GM18868 (cell line): ENCODE results near the gene CAMKMT.

Experiments used
- ATAC-seq: cut with Tn5 transposase; IDR thresholded peaks from one replicate; pipeline ENCODE4 v1.9.1; 2021; ENCODE audit warnings: mild to moderate bottlenecking, moderate library complexity; ENCODE audit not compliant: unreplicated experiment

CAMKMT gene

GRCh38 chr2:44789446-44789845, 427.7 kb downstream of the CAMKMT start:
- ATAC-seq, result no peak

GRCh38 chr2:44789971-44790721, 428.4 kb downstream of the CAMKMT start:
- no peak for ATAC-seq

GRCh38 chr2:44793322-44793870, 431.6 kb downstream of the CAMKMT start:
- no peak for ATAC-seq

- ATAC-seq, result no peak
Measured at GRCh38 chr2:44796771-44797170, 435.0 kb downstream of the CAMKMT start.

- ATAC-seq, result no peak
Measured at GRCh38 chr2:44798139-44798659, 436.5 kb downstream of the CAMKMT start.

GRCh38 chr2:44799105-44799504, 437.4 kb downstream of the CAMKMT start:
- no peak for ATAC-seq

DNA sequence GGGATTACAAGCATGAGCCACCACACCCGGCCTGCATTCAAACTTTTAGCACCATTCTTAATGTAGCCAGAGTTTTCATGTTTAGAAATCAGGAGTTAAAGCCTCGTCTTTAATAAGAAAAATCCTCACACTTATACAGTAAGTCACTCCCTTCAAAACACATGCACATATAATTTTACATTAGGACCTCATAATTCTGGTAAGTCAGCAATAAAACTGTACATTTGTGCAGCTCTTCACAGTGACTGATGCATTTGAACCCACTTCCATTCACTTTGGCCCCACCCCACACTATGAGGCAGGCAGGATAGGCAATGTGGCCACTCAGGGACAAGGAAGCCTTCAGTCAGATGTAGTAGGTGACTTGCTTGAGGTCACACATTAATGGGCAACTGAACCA, 438.0 kb downstream of the CAMKMT start:
- no peak for ATAC-seq

GRCh38 chr2:44801289-44801840, 439.6 kb downstream of the CAMKMT start:
- no peak for ATAC-seq

GRCh38 chr2:44801841-44802776, 440.4 kb downstream of the CAMKMT start:
- no peak for ATAC-seq

GRCh38 chr2:44802777-44803424, 441.2 kb downstream of the CAMKMT start:
- no peak for ATAC-seq

DNA sequence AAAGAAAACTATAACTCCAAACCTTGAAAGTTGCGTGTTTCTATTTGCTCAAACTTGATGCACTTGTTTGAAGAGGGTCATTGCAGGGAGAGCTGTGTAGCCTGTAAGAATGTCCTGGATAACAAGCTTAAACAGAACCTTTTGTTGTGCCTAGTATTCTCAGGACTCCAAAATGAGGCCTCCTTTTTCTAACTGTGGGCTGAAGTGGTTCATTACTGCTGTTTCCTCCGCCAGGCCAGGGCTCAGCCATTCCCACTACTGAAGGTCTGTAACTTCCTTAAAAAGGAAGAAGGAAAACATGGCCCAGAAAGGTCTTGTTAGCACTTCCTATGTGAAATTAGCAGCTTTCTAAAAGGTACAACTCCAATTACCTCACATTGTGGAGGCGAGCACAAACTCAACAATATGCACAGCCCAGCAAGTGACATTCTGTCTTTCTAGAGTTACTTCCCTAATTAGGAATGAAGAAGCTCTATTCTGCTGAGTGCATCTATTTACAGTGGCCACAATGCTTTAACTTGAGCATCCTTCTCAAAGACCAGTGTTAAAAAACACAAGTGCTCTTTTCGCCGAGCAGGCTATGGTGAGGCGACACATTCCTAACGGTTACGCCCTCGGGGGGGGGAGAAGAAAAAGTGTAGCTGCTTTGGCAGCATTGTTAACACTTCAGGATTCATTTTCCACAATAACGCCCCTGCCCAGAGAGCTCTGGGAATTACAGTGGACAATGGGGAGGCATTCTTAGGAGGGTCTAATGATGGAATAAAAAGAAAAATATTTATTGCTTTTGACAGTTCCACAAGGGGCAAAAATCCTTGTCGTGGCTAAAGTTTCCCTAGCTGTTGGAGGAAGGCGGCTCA, 442.9 kb downstream of the CAMKMT start:
- no peak for ATAC-seq

DNA sequence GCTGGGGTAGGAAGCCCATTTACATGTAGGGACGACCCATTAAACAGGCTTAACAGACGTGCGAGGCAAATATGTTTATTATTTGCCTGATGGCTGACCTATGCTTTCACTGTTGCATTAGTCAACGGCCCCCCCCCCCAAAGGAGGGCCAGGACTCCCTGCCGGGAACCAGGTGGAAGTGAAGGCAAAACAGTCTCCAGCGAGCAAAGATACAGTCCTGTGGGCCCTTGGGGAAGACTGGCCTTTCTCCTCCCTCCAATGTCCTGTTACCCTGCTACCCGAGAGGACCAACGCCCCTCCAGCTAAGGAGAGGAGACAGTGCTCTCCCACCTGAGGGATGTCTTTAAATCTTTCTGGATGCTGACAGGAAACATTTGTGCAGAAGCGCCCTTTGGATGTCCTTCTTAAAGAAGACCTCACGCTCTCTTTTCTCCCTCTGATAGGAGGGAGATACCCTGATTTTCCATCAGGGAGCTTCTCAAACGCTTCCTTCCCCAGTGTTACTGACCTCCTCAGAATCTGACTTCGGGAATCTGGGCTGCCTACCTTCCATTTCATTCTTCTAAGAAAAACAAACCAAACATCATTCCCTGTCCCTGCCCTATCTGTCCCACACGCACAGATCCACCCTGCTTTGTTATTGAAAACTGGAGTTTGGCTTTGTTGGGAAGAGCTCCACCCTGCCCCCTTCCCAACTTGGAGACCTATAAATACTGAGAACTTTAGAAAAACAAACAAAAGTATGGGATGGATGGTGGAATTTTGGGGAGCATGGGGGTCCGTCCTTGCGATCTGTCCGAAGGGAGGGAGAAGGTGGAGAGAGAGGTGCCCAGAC, 443.9 kb downstream of the CAMKMT start:
- ATAC-seq, result no peak

- ATAC-seq, result no peak
Measured at GRCh38 chr2:44807201-44808025, 445.7 kb downstream of the CAMKMT start.

DNA sequence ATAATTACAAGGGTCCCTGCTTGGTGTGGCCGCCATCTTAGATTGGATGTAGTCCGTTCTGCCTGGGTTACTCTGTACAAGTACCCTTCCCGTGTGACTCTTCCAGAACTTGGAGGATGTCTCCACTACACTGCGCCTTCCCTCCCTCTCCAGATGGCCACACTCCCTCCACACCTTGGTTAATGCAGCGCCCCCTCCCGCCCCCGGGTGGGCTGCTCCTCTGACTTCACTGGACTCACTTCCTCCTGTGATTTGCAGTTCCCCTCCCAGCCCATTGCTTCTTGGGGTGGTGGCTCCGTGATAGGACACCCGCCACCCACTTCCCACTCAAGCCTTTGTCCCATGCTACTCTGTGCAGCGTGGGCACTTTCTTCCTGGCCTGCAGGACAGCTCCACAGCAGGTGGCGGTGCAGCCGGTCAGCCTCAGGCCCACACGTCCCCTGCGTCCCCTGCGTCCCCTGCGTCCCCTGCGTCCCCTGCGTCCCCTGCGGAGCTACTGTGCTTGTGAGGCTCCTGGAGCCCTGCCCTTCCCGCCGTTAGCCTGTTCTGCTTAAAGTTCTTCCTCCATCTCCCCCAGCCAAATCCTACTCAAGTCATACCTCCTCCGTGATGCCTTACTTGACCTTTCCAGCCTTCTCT, 449.3 kb downstream of the CAMKMT start:
- ATAC-seq, result no peak

GRCh38 chr2:44813165-44813564, 451.4 kb downstream of the CAMKMT start:
- ATAC-seq, result no peak

DNA sequence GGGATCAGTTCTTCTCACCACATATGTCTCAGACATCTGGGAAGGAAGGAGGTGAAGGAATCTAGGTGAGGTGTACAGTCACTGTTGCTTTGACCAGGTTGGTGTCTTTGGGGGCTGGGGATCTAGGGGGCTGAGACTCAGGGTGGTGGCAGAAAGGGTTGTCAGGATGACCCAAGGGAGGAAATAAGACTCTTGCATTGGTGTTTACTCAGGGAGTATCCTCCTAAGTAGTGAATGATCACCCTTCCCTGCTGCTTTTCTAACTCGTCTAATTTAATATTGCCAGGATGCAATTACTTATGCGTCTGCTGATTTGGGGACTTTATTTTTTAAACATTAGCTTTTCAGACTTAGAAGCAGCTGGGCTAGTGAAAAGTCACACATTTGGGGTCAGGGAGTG, 451.9 kb downstream of the CAMKMT start:
- ATAC-seq, result no peak

- ATAC-seq, result no peak
Measured at GRCh38 chr2:44817256-44817655, 455.5 kb downstream of the CAMKMT start.
